ENCODE data around the gene LTBP1. TPM values are rescaled to one million over a fixed set of nuclear protein-coding genes. Genes with fewer than 3 reads are reported as not detected.

LTBP1 gene
- total RNA-seq, 3 donors from 2014 or later = 13.3 to 18.7 (median 17.4) TPM

- Histone ChIP-seq H3K9me3 (no peaks in the 10 kb centered on the region), H3K27me3 (no peaks in the 10 kb centered on the region), H3K4me3 (no peak overlapping the region), H3K27ac (no peak overlapping the region), H3K36me3 (no peaks in the 10 kb centered on the region), H3K4me1 (no peaks in the 10 kb centered on the region)
- DNase-seq (ENCODE audit: low spot score in 2 of 2) = no peak
- TF ChIP-seq POLR2AphosphoS5 (IDR thresholded peaks at IDR 0.05) = no peak
- no peak for TF ChIP-seq CTCF (IDR thresholded peaks at IDR 0.05)
- TF ChIP-seq POLR2A (IDR thresholded peaks at IDR 0.05) = no peak
- intact Hi-C loops (cut with DNase I; ENCODE audit: low total_unique reads) = no loop called here
Observed at GRCh38 chr2:33177627-33178026, 230.9 kb downstream of the LTBP1 start.

DNA sequence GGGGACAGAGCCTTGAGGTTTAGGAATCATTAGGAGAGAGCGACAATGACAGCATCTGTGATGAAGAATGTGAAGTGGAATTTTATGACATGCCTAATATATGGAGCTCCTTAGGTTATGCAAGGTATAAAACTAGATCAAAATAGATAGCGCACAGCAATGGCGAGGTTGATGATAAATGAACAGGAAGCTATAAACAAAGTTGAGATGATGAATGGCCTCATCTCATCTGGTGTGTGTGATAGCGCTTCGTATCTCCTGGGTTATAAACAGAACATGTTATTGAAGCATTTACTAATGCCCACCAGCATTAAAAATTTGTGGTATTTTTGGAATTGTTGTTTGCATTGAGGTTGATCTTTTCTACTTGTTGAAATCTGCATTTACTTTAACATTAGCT lies 231.5 kb downstream of the LTBP1 start:
- intact Hi-C loops (cut with DNase I; ENCODE audit: low total_unique reads) = no loop called here
- Histone ChIP-seq H3K4me1 (no peaks in the 10 kb centered on the region), H3K27ac (no peak overlapping the region), H3K27me3 (no peaks in the 10 kb centered on the region), H3K36me3 (no peaks in the 10 kb centered on the region), H3K9me3 (no peaks in the 10 kb centered on the region), H3K4me3 (no peak overlapping the region)
- no peak for DNase-seq (ENCODE audit: low spot score in 2 of 2)
- TF ChIP-seq CTCF (IDR thresholded peaks at IDR 0.05) (no peak), POLR2AphosphoS5 (IDR thresholded peaks at IDR 0.05) (no peak), POLR2A (IDR thresholded peaks at IDR 0.05) (no peak)

DNA sequence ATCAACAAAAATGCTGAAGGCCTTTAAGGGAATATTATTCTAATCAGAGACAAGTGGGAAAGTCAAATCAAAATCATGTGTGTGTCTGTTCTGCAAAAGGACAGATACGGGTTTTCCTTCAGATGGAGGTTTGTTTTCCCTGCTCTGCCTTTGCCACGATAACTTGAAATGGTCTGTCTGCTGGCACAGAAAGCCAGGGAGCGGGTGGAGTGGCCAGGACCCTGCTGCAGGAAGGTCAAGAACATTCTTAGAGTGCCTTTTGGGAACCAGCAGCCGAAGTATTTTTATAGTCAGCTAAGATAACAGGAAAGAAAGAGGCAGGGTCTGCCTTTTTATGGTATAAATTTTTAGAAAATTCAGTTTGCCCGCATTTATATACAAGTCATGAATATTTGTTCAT lies 234.2 kb downstream of the LTBP1 start:
- DNase-seq (ENCODE audit: low spot score in 2 of 2) = no peak
- TF ChIP-seq POLR2A (IDR thresholded peaks at IDR 0.05) = no peak
- no peak for TF ChIP-seq CTCF (IDR thresholded peaks at IDR 0.05)
- TF ChIP-seq POLR2AphosphoS5 (IDR thresholded peaks at IDR 0.05) = no peak
- no peak overlapping the region for H3K27ac ChIP-seq
- intact Hi-C loops (cut with DNase I; ENCODE audit: low total_unique reads) = no loop called here
- H3K9me3 ChIP-seq = no peaks in the 10 kb centered on the region
- H3K4me3 ChIP-seq = no peak overlapping the region
- no peaks in the 10 kb centered on the region for H3K36me3 ChIP-seq
- no peaks in the 10 kb centered on the region for H3K4me1 ChIP-seq
- no peaks in the 10 kb centered on the region for H3K27me3 ChIP-seq

GRCh38 chr2:33181466-33181865 lies 234.7 kb downstream of the LTBP1 start:
- H3K27me3 ChIP-seq = no peaks in the 10 kb centered on the region
- intact Hi-C loops (cut with DNase I; ENCODE audit: low total_unique reads) = no loop called here
- no peak overlapping the region for H3K27ac ChIP-seq
- DNase-seq (ENCODE audit: low spot score in 2 of 2) = no peak
- no peaks in the 10 kb centered on the region for H3K9me3 ChIP-seq
- no peaks in the 10 kb centered on the region for H3K36me3 ChIP-seq
- TF ChIP-seq POLR2AphosphoS5 (IDR thresholded peaks at IDR 0.05) (no peak), CTCF (IDR thresholded peaks at IDR 0.05) (no peak), POLR2A (IDR thresholded peaks at IDR 0.05) (no peak)
- no peaks in the 10 kb centered on the region for H3K4me1 ChIP-seq
- no peak overlapping the region for H3K4me3 ChIP-seq

DNA sequence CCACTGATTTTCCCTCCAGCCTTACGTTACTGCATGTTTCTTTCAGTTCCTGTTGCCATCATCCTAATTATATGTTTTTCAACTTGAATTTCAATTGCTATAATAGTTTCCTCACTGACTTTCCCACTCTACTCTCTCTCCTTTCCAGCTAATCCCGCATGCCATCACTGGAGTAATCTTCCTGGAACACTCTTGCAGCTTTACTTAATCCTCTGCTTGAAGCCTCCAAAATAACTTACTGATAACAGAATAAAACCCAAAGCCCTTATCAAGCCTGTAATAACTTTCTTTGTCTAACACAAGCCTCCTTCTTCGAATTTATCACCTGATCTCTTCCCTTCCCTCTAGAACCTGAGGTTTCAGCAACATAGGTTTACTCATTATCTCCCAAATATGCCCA lies 237.3 kb downstream of the LTBP1 start:
- intact Hi-C loops (cut with DNase I; ENCODE audit: low total_unique reads) = no loop called here
- TF ChIP-seq POLR2AphosphoS5 (IDR thresholded peaks at IDR 0.05) (no peak), CTCF (IDR thresholded peaks at IDR 0.05) (no peak), POLR2A (IDR thresholded peaks at IDR 0.05) (no peak)
- Histone ChIP-seq H3K9me3 (no peaks in the 10 kb centered on the region), H3K27ac (no peak overlapping the region), H3K4me3 (no peak overlapping the region), H3K27me3 (no peaks in the 10 kb centered on the region), H3K36me3 (no peaks in the 10 kb centered on the region), H3K4me1 (no peaks in the 10 kb centered on the region)
- no peak for DNase-seq (ENCODE audit: low spot score in 2 of 2)

Measured in breast epithelium (tissue), 4 donors.